GM18873 (cell line): ENCODE measurements around the gene PLB1.
"Not testable (repeated sequence)": the region's sequence is repeated elsewhere in the genome, so short reads cannot be mapped to it uniquely, and the experiment has no call there.

ENCODE experiments used
- ATAC-seq: cut with Tn5 transposase; IDR thresholded peaks from one replicate; pipeline ENCODE4 v1.9.1; 2021; ENCODE audit warnings: mild to moderate bottlenecking, moderate library complexity, moderate number of reproducible peaks; ENCODE audit not compliant: unreplicated experiment, low FRiP score

Gene PLB1

GRCh38 chr2:28465148-28465885 lies 30.5 kb upstream of the PLB1 start:
- no peak for ATAC-seq

GRCh38 chr2:28469304-28469703 lies 26.6 kb upstream of the PLB1 start:
- no peak for ATAC-seq

- ATAC-seq, result no peak
Observed at GRCh38 chr2:28469947-28470535, 25.8 kb upstream of the PLB1 start.

GRCh38 chr2:28470759-28471158 lies 25.1 kb upstream of the PLB1 start:
- no peak for ATAC-seq

GRCh38 chr2:28471214-28471613 lies 24.6 kb upstream of the PLB1 start:
- ATAC-seq, result no peak

GRCh38 chr2:28471701-28472236 lies 24.1 kb upstream of the PLB1 start:
- ATAC-seq, result no peak

GRCh38 chr2:28472641-28473040 lies 23.2 kb upstream of the PLB1 start:
- ATAC-seq, result not testable (repeated sequence)

GRCh38 chr2:28475088-28475595 lies 20.7 kb upstream of the PLB1 start:
- ATAC-seq, result no peak

GRCh38 chr2:28477087-28477486 lies 18.8 kb upstream of the PLB1 start:
- no peak for ATAC-seq

GRCh38 chr2:28477645-28478044 lies 18.2 kb upstream of the PLB1 start:
- no peak for ATAC-seq

GRCh38 chr2:28480403-28481049 lies 15.3 kb upstream of the PLB1 start:
- ATAC-seq, result no peak

GRCh38 chr2:28481905-28482304 lies 14.0 kb upstream of the PLB1 start:
- no peak for ATAC-seq

GRCh38 chr2:28484835-28485234 lies 11.0 kb upstream of the PLB1 start:
- no peak for ATAC-seq

GRCh38 chr2:28486526-28486925 lies 9.3 kb upstream of the PLB1 start:
- ATAC-seq, result no peak

- no peak for ATAC-seq
Observed at GRCh38 chr2:28487258-28487657, 8.6 kb upstream of the PLB1 start.

- no peak for ATAC-seq
Observed at GRCh38 chr2:28488083-28488830, 7.6 kb upstream of the PLB1 start.

GRCh38 chr2:28488858-28489575 lies 6.8 kb upstream of the PLB1 start:
- no peak for ATAC-seq

- no peak for ATAC-seq
Observed at GRCh38 chr2:28490558-28490957, 5.3 kb upstream of the PLB1 start.

GRCh38 chr2:28492282-28492681 lies 3.6 kb upstream of the PLB1 start:
- ATAC-seq, result no peak

GRCh38 chr2:28493636-28494035 lies 2.2 kb upstream of the PLB1 start:
- ATAC-seq, result no peak
